Activated T-cell treated with anti-CD3 and anti-CD28 coated beads, Interleukin-2, amount 50 U/mL, for 1 hour (primary cell): Measurements from ENCODE around the gene C21orf91.

Experiments used
- DNase-seq: peaks from one replicate; pipeline ENCODE4 v3.0.0-alpha.2; 2020

C21orf91 gene

DNA sequence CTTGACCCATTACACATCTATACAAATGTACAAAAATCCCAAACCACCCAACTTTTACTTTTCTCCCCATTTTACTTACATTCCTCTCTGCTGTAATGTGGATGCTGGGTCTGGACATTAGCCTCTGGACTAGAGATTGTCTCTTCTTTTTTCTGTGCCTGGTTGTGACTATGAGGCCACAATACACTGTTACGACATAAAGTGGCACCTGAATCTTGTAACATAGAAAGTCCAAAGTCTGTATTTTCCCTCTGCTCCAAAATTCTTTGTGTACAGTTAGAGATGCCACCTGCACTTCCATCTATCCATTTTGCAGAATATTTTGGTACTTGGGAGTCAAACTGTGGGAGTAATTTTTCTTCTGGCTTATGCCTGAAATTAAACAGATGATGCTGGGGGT, 22.7 kb downstream of the C21orf91 start:
- DNase-seq = no peak

DNA sequence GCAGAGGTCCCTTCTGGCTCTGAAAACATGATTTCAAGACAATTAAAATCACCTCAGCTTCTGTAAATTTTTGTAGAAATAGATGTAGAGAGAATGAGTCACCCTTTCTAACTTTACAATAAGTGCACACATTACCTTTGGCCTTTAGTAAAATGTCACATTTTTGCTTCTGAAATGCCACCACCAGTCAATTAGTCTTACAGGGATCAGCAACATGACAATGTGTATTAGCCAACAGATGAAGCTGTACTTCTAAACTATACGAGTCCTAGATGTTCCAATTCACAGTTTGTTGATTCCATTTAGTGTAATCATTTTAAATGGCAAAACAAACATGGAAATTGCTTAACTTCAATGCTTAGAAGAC, 23.1 kb downstream of the C21orf91 start:
- DNase-seq = no peak

DNA sequence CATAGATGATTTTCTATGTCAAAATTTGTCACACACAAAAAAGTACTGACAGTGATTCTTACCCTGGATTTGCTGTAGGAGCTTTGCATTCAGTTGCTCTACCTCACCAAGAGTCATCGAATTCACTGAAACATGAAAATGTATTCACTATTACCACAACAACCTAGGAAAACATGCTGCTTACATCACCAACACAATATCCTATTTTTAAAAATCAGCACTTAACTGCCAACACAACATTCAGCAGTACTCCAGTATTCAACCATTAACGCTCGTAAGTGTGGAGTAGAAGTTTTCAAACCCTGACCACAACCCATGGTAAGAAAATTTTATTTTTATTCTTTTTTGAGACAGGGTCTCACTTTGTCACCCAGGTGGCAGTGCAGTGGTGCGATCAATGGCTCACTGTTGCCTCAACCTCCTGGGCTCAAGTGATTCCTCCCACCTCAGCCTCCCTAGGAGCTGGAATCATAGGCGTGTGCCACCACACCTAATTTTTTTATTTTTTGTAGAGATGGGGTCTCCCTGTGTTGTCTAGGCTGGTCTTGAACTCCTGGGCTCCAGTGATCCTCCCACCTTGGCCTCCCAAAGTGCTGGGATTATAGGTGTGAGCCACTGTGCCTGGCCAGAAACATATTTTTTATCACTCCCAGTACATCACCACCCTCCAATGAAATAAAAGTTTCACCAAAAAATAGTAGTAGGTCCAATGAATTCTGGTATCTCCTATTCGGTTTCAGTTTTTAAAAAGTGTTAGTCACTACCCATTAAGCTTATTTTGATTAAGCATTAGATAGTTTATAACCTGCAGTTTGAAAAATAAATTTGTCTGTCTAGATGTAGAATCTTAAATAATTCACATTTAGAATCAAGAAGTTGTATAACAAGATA, 23.8 kb downstream of the C21orf91 start:
- DNase-seq = peak; percentile 19

DNA sequence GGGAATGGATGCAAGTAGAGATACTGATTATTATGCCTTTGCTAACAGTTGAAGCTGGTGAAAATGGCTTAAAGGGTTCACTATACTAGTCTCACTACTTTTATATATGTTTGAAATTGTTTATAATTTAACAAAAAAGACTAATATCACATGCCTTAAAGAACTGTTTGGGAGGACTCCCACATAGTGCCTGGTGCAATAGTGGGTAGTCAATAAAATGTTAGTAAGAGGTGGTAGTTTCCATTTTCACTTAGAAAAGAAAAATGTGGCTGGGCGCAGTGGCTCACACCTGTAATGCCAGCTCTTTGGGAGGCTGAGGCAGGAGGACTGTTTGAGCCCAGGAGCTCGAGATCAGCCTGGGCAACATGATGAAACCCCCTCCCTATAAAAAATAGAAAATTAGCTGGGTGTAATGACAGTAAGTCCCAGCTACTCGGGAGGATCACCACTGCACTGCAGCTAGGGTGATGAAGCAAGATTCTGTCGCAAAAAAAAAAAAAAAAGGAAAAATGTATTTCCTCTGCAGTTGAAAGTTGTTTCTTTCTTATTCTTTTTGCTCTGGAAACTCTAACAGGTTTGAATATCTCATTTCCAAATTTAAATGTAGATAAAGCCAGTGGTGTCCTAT, 24.5 kb downstream of the C21orf91 start:
- DNase-seq = peak; percentile 21

GRCh38 chr21:17793246-17794123, 25.7 kb downstream of the C21orf91 start:
- no peak for DNase-seq

- DNase-seq = no peak
These were observed 29.5 kb downstream of the C21orf91 start for GRCh38 chr21:17789656-17790055.

DNA sequence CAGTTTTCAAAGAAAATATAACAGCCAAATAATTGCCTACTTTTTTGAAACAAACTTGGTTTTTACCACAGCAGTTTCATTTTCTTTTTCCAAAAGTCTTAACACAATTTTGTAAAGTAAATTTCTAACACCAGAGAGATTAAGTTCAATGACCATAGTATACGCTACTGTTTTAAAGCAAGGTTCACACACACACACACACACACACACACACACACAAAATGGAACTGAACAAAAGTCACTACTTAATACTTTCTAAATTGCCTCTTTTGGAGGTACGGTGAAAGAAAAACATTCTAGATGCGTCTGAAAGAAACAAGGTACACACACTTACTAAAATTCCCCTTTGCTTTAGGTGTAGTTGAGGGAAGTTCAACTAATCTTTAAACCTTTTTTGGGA, 30.1 kb downstream of the C21orf91 start:
- DNase-seq = no peak

- DNase-seq = no peak
These were observed 32.3 kb downstream of the C21orf91 start for GRCh38 chr21:17786851-17787181.

GRCh38 chr21:17786071-17786850, 32.9 kb downstream of the C21orf91 start:
- DNase-seq = no peak

- DNase-seq = no peak
These were observed 33.8 kb downstream of the C21orf91 start for GRCh38 chr21:17785403-17785788.

GRCh38 chr21:17784604-17785402, 34.4 kb downstream of the C21orf91 start:
- no peak for DNase-seq

DNA sequence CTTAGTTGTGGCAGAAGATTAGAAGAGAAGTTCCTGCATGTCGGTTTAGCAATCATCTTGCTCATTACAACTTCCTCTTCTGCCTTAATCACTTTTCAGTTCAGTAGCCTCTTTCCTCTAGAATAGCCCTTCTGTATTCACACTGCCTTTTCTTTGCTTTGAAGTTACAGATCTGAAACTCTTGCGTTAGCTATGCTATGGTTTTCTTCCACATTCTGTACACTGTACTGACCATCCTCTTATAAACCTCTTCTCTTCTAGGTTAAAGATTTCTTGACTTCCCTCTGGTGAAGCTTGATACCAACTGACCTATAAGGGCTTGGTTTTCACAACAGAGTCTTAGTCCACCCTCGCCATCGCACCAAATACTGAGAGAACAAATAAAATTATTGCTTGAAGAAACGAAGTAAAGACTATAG, 35.0 kb downstream of the C21orf91 start:
- no peak for DNase-seq

- DNase-seq = no peak
These were observed 35.5 kb downstream of the C21orf91 start for GRCh38 chr21:17783481-17784179.

- no peak for DNase-seq
These were observed 36.2 kb downstream of the C21orf91 start for GRCh38 chr21:17783003-17783402.

DNA sequence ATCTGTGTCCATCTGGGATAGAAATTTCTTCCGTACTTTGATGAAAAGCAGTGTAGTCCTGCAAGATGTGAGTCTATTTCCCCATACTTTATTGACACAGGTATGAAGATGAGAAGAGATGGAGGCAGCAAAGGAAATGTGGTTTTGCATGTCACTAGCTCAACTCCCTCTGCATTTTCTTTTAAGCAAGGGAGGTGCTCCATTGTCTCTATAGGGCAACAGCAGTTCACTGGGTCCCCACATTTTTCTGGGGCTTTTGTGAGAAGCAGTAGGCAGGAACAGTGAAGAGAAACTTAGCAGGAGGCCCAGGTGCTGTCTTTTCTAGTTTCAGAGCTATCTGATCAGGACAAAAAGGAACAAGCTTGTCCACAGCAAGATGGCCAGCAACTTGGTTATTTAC, 37.1 kb downstream of the C21orf91 start:
- DNase-seq = no peak

GRCh38 chr21:17781524-17781923, 37.6 kb downstream of the C21orf91 start:
- DNase-seq = no peak

- peak; percentile 55 for DNase-seq
These were observed 38.6 kb downstream of the C21orf91 start for GRCh38 chr21:17780539-17780938.

DNA sequence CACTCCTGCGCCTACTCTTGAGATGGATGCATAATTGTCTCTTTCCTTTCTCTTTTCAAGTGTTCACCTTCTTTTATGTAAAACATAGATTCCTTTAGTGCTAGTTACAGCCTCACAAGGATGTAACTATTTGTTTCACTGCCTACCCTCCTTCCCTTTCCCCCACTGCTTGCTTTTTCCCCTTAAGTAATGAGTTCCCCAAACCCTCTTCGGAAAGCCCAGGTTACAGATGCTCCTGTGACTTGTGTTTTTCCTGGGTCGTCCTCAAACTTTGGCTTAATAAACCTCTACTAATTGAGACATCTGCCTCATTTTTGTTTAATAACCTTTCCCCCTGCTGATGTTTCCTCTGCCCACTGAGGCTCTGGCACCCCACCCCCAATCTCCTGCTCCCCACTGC, 39.2 kb downstream of the C21orf91 start:
- no peak for DNase-seq

GRCh38 chr21:17779496-17779895, 39.7 kb downstream of the C21orf91 start:
- no peak for DNase-seq

DNA sequence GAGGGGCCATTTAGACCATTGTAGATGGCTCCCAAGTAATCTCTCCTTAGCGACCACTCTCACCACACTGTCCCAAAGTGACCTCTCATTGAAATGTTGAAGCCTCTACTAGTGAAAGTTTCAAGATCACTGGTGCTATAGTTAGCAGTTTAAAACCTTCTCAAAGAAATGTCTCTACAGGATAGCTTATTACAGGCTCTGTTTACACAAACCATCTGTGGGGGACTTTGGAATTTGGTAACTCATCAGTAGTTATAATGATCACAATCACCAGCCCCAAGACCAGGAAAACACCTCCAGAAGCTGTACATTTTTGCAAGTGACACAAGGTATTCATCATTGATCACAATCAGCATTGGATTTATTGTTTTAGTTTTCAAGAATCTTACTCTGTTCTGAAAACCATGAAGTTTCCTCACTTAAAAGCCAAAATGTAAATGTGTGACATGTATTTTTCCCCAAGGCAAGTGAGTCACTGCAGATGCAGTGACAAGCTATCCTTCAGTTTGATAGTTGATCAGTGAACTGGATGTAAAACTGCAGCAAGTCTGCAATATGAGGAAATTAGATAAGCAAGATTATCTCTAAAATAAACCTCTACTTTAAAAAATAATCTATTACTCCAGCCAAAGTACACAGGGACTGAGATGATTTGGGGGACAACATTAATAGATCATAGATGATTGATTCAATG, 41.9 kb downstream of the C21orf91 start:
- DNase-seq = no peak
